Measurements from ENCODE around the gene ATP2A1. TPM values are rescaled to one million over a fixed set of nuclear protein-coding genes. Genes with fewer than 3 reads are reported as not detected.

The ATP2A1 gene
- total and polyA plus RNA-seq, 2 of the 8 experiments (the other 6 are each of a cell fraction or from before 2014, with no cell fraction given), result 1.7 to 2.4 TPM

GRCh38 chr16:28905800-28906372 lies 27.6 kb downstream of the ATP2A1 start:
- H3K14ac ChIP-seq (ENCODE audit: insufficient read length), result no peak overlapping the region
- no peak overlapping the region for H3K23ac ChIP-seq (ENCODE audit: insufficient read length)
- no peak overlapping the region; the same call in 1 of the 2 replicates for H4K8ac ChIP-seq (ENCODE audit: extremely low read depth, insufficient read depth, low read length)
- no peaks in the 10 kb centered on the region for H3K9me3 ChIP-seq (ENCODE audit: insufficient read depth in 2 of 2, low read depth in 1 of 2, low read length in 1 of 2)
- H3K27ac ChIP-seq (ENCODE audit: low read depth, low read length), result no peak overlapping the region
- no peak overlapping the region for H3K9ac ChIP-seq (replicated peaks in 1 of 4; ENCODE audit: extremely low read depth in 1 of 4, low read depth in 3 of 4, low read length in 3 of 4)
- no peaks in the 10 kb centered on the region for H3K23me2 ChIP-seq (ENCODE audit: low read depth, low read length)
- H4K5ac ChIP-seq (ENCODE audit: insufficient read length, low read depth, low read length), result no peak overlapping the region
- H2BK12ac ChIP-seq (ENCODE audit: low read depth, low read length), result no peak overlapping the region
- H3K79me2 ChIP-seq (ENCODE audit: control insufficient read depth in 1 of 2, insufficient read depth in 2 of 2, low read length in 2 of 2), result no peaks in the 10 kb centered on the region
- H2BK5ac ChIP-seq (ENCODE audit: low read depth, low read length), result peak overlapping the region; percentile 39; the same call in 1 of the 2 replicates
- no peak overlapping the region for H3K18ac ChIP-seq (ENCODE audit: extremely low read depth, low read length)
- DNase-seq (ENCODE audit: low read depth in 1 of 2, low spot score in 2 of 2), result no peak
- ChIA-PET CTCF (ENCODE audit: partially characterized antibody) (interaction anchor here (0.8 to 2.7 kb wide), 7 partner anchors 10 to 74 kb away, joined by 3 to 8 read pairs (median 3); no protein-coding TSS in a partner anchor), POLR2A (ENCODE audit: partially characterized antibody) (interaction anchor here (1.0 to 2.1 kb wide), 8 partner anchors 9 to 83 kb away, joined by 3 to 7 read pairs (median 4); partner anchors contain the start of genes ATXN2L and SH2B1)
- H3K79me1 ChIP-seq (ENCODE audit: low read depth, low read length), result no peaks in the 10 kb centered on the region
- no peak overlapping the region for H2AK5ac ChIP-seq (ENCODE audit: low read depth, low read length)
- no peak for FAIRE-seq
- H2BK120ac ChIP-seq (replicated peaks; ENCODE audit: low read depth, low read length), result no peak overlapping the region
- H2BK20ac ChIP-seq (ENCODE audit: low read length), result no peak overlapping the region
- no peak overlapping the region for H2AFZ ChIP-seq (ENCODE audit: low read length)
- H3K36me3 ChIP-seq (ENCODE audit: control insufficient read depth in 2 of 4, insufficient read depth in 4 of 4, low read length in 3 of 4), result no peaks in the 10 kb centered on the region; a peak in 2 of 8 replicates
- peaks cover 0 to 5% of the 10 kb centered on the region in 2 experiments for H4K20me1 ChIP-seq (replicated peaks in 1 of 2; ENCODE audit: control insufficient read depth in 1 of 2, insufficient read depth in 2 of 2, low read length in 2 of 2)
- no peak overlapping the region for H2BK15ac ChIP-seq (ENCODE audit: low read length)
- no peak overlapping the region for H3K56ac ChIP-seq (replicated peaks; ENCODE audit: insufficient read length, low read depth, low read length)
- no peak overlapping the region for H3K4ac ChIP-seq (replicated peaks; ENCODE audit: insufficient read length, low read depth, low read length)
- WGBS, 2 experiments (ENCODE audit: extremely low coverage in 1 of 2, insufficient coverage in 1 of 2, insufficient read length in 1 of 2, insufficient replicate concordance in 2 of 2, low coverage in 1 of 2, low lambda C conversion rate in 2 of 2, missing lambda C conversion rate in 1 of 2), result 90% methylated on average over 5 of the region's 24 CpGs; no CpG with 5 or more reads in 1 of the 2 experiments
- no peak overlapping the region for H3K4me2 ChIP-seq (ENCODE audit: insufficient read depth in 1 of 2, low read depth in 2 of 2, low read length in 2 of 2)
- no peak overlapping the region for H3K4me3 ChIP-seq (ENCODE audit: extremely low read depth in 1 of 4, insufficient read depth in 2 of 4, low read depth in 3 of 4, low read length in 4 of 4)
- H3K27me3 ChIP-seq (replicated peaks in 1 of 4; ENCODE audit: control insufficient read depth in 3 of 4, extremely low read depth in 1 of 4, insufficient read depth in 3 of 4, low read length in 3 of 4), result no peaks in the 10 kb centered on the region
- H4K91ac ChIP-seq (replicated peaks; ENCODE audit: insufficient read length, low read length), result no peak overlapping the region
- no peaks in the 10 kb centered on the region for H3K4me1 ChIP-seq (replicated peaks in 1 of 4; ENCODE audit: control insufficient read depth in 3 of 4, insufficient read depth in 4 of 4, low read length in 3 of 4)
- TF ChIP-seq RAD21 (IDR thresholded peaks at IDR 0.05 in 1 of 2, conservative IDR thresholded peaks at IDR 0.05 in 1 of 2; ENCODE audit: low read depth in 2 of 2, low read length in 2 of 2) (no peak), KDM5A (IDR thresholded peaks at IDR 0.05; ENCODE audit: low read length) (no peak), BACH1 (IDR thresholded peaks at IDR 0.05; ENCODE audit: low read length) (no peak), ATF3 (IDR thresholded peaks at IDR 0.05; ENCODE audit: insufficient read depth, low read depth, low read length) (no peak), EP300 (IDR thresholded peaks at IDR 0.05; ENCODE audit: borderline replicate concordance in 1 of 2, low read depth in 2 of 2, low read length in 2 of 2) (no peak), GABPA (IDR thresholded peaks at IDR 0.05; ENCODE audit: borderline replicate concordance, insufficient read depth, low read length) (no peak), NRF1 (IDR thresholded peaks at IDR 0.05; ENCODE audit: low read depth, low read length) (no peak), BRCA1 (IDR thresholded peaks at IDR 0.05; ENCODE audit: low read depth, low read length) (no peak), POLR2AphosphoS5 (IDR thresholded peaks at IDR 0.05; ENCODE audit: low read depth, low read length) (no peak)

Data from H1 (cell line).